GM19023 (cell line): ENCODE results near the gene RASGRP2.

ENCODE experiments used
- ATAC-seq: cut with Tn5 transposase; IDR thresholded peaks from one replicate; pipeline ENCODE4 v1.9.1; 2021; ENCODE audit warnings: mild to moderate bottlenecking, moderate library complexity; ENCODE audit not compliant: unreplicated experiment

Gene RASGRP2

GRCh38 chr11:64742087-64742888 lies 1.7 kb downstream of the RASGRP2 start:
- ATAC-seq: no peak

DNA sequence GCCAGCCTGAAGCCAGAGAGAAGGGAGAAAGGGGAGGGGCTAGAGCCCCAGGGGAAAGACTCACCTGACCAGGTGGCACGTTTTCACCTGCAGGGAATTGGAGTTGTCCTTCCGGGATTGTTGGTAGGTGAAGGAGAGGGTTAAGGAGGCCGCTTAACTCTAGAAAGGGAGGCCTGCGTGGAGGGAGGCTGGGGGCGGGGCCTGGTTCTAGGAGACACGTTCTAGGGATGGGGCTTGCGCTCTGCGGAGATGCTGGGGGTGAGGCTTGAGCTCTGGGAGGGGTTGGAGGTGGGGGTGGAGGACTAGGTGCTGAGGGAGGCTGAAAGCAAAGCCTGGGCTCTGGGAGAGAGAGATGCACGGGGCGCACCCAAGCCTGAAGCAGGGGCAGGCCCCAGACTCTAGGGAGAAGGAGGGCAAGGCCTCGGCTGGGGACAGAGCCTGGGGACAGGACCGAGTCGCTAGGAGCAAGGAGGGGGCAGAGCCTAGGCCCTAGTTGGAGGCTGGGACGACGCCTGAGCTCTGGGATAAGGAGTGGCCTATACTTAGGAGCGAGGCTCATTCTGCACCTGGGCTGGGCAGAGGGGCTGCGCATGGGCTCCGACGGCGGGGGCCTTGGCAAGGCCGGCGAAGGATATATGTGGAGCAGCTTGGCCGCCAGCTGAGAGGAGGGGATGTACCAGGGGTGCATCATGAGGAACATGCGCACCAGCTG lies 2.4 kb downstream of the RASGRP2 start:
- ATAC-seq: no peak

GRCh38 chr11:64739871-64740270 lies 4.1 kb downstream of the RASGRP2 start:
- ATAC-seq: no peak

DNA sequence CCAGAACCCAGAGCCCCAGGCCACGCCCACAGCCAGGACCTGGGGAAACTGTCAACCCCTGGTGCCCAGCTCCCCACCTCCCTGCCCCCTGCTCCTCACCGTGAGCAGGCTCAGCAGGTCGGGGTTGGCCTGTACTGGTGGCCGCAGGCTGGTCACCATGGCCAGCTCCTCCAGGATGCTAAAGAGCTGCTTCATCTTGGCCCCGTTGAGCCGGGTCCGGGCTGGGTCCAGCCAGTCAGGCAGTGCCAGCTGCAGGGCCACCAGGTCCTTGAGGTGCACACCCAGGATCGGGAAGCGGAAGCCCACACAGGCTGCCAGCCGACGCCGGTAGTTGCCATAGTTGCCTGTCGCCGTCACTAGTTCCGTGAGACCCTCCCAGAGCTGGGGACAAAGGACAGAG lies 7.3 kb downstream of the RASGRP2 start:
- no peak for ATAC-seq

GRCh38 chr11:64735725-64736259 lies 8.2 kb downstream of the RASGRP2 start:
- ATAC-seq: no peak

GRCh38 chr11:64734811-64735724 lies 8.9 kb downstream of the RASGRP2 start:
- ATAC-seq: no peak

DNA sequence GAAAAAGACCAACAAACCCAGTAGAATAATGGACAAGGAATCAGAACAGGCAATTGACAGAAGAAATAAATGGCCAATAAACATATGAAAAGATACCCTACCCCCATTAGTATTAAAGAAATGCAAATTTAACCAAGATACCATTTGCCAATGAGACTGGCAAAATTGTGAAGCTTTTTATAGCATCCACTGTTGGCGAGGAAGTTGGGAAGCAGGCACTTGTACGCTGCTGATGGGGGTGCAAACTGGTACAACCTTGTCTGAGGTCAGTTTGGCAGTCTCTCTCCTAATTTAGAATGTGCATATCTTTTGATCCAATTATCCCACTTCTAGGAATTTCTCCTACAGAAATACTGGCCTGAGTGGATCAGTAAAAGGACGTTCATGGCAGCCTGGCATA lies 12.3 kb downstream of the RASGRP2 start:
- no peak for ATAC-seq

DNA sequence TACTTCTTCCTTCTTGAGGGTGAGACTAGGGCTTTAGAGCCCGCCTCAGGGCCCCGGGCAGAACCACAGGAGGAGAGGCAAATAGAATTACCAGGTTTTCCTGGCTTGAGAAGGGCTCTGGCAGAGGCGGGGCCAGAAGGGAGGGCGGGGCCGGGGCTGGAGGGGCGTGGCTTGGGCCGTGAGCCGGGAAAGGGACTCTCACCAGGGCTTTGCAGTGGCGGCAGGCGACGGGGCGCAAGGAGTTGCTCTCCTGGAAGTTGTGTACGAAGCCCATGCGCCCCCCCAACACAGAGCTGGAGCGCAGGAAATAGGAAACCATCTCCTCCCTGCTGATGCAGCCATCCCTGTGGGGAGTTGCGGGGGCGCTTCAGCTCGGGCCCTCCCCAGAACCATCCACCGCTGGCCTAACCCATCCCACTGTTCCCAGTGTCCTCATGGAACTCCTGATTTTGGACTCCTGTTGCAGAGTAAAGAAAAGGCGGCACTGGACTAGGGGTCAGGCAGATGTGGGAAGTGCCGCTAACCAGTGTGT lies 14.0 kb downstream of the RASGRP2 start:
- no peak for ATAC-seq

DNA sequence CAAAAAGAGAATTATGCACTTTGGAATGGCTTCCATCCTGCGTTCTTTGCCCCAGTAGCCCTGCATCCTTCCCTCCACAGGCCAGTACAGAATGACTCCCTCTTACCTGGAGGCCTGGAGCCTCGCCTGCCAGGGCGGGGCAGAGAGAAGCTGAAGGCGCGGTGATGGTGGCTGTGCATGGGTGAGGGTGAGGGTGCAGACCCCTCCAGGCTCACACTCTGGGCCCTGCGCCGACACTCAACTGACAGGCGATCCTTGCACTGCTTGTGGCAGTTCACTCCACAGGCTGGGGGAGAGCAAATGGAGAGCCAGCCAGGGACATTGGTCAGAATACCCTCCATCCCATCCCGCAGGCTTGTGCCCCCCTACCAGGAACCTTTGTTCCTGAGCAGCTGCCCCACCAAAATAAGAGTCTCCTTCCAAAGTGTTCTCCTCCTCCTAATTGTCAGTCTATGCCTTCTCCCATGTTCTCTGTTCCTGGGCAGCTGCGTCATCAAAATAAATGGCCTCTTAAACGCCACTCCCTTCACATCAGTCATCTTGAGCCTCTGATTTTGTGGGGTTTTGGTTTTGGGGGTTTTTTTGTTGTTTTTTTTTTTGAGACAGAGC lies 15.1 kb downstream of the RASGRP2 start:
- ATAC-seq: no peak

- no peak for ATAC-seq
Observed at GRCh38 chr11:64726867-64727530, 16.9 kb downstream of the RASGRP2 start.

GRCh38 chr11:64726211-64726641 lies 17.7 kb downstream of the RASGRP2 start:
- no peak for ATAC-seq

DNA sequence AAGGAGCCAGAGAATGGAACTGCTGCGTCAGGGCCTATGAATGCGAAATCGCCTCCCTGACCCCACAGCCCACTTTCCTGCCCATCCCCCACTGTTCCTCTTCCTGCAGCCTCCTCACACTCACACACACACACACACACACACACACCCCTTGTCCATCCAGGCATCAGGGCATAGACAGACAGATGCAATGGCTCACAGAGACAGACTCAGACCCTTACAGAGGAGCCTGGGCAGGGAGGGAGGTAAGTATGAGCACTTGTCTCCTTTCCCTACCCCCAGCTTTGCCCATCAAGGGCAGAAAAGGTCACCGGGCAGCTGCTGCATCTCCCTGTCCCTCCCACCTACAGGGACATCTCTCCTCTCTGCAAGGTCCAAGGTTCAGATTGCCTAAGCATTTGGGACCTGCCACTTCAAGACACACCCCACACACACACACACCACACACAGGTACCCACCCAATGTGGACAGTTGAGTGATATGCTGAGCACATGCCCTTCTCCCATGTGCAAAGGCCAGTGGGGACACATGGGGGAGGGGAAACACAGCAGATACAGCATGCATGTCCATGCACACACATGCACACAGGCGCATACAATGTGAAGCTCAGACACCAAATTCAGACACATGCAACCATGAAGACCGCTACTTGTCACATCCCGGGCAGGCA lies 18.9 kb downstream of the RASGRP2 start:
- ATAC-seq: no peak

DNA sequence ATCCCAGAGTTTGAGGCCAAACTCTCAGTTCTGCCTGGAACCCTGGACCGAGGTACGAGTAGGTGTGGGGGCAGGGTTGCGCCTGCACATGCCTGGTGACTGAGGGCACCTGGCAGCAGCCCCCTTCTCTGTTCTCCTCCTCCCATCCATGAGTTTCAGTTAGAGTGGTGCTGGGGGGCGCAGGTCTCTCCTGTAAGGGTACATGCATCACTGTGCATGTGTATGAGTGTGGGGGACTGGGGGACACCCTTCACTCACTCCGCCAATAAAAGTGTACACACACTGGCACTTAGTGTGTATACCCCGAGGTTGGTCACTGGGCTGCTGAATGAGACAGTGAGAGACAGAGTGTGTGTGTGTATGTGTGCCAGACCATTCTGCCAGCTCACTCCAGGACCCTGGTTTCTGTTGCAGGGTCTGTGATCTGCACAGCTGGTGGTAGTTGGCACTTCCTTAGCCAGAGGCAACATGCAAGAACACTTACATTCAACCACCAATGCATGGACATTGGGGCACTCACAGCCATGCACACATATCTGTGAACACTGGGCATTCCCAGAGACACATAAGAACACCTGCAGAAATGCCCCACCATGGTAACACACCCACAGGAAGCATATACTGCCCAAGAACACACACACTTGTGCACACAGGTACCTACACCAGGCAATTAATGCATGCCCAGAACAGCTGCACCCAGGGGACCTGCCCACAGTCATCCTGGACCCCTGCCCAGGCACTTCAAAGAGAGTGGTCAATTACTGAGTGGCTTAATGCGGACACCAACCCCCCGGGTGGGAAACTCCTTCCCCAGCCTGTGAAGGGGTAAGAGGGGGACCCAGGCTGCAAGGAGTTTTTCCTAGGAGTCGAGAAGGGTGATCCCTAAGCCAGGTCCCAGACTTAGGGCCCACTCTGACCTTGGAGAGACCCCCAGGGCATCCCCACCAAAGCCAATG lies 19.8 kb downstream of the RASGRP2 start:
- ATAC-seq: peak; percentile 22

- peak; percentile 86 for ATAC-seq
Observed at GRCh38 chr11:64723117-64723906, 20.6 kb downstream of the RASGRP2 start, which contains the start of gene NRXN2. NRXN2 (minus strand) TSS chr11:64723197; CDS start chr11:64713699, 9,498 bp downstream.

GRCh38 chr11:64722141-64723065 lies 21.5 kb downstream of the RASGRP2 start:
- ATAC-seq: no peak

DNA sequence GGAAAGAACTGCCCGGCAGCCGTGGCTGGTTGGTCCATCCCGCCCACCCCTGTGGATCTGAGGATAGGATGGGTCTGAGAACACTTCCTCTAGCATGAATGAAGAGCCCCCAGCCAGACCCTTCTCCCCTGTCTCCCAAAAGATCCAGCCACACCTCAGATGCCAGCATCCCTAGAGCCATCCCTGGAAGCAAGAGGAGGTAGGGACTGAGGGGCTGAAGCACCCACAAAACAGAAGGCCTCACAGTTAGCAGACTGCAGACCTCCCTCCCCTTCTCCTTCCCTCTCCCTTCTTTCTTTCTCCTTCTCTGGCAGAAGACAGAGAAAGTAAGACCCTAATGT lies 22.6 kb downstream of the RASGRP2 start:
- ATAC-seq: no peak
